ENCODE data around the gene SIK2.
"Not testable (repeated sequence)": the region's sequence is repeated elsewhere in the genome, so short reads cannot be mapped to it uniquely, and the experiment has no call there.

Gene SIK2

DNA sequence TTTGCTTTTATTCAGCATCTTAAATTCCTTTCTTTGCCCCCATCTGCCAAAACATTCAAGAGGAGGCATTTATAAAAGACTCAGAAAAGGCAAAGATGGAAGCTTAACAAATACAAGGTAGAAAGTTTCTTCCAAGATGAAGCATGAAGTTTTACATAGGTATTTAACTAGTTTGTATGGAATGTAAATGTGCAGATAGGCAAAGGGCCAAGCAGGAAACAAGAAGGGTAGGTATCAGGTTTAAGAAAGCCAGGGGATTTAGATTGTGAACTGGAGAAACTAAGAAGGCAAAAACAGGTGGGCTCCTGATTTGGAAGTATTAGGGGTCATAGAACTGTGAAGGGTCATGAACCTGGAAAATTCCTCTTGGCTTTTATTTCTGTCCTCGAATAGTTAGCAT, 101.3 kb downstream of the SIK2 start:
- DNase-seq, result no peak

DNA sequence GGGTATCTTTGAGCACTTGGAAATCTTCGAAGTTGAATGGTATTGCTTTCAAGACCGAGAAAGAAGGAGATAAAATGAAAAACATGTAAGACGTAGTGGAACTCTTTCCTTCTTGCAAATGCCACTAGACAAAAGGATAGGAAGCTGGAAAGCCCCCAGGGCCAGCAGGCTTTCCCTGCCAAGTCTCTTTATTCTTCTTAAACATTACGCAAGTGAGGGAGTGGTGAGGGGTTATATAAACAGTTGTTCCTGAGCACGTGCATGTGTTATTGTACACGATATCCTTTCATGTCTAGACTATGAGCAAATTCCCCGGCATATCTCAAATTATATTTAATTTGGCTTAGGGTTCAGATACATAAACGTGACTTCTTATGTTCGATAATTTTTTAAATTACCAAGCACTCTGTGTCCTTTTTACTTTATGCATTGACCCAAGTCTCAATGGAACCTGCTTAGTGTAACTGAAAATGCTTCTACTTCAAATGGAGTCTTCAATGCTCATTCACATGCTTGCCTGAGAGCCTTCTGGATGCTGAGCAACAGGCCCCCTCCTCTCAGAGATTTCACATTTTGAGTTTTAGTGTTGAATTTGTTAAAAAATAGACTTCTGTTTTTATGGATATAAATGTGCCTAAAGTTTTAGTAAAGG, 104.9 kb downstream of the SIK2 start:
- DNase-seq, result no peak

DNA sequence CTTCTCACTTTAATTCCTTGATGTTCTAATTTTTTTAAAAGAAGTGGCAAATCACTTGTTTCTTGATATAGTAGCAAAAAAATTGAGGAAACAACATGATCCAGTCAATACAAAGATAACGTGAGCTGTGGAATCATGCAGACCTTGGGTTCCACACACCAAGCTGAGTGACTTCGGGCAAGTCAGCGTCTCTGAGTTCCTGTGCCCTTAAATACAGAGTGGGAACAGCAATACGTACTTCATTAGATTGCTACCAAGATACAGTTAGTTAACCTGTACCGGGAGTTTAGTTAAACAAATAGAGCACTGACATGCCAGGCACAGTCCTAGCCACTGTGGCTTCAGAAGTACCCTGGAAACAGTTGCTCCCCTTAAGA, 105.4 kb downstream of the SIK2 start:
- no peak for DNase-seq

DNA sequence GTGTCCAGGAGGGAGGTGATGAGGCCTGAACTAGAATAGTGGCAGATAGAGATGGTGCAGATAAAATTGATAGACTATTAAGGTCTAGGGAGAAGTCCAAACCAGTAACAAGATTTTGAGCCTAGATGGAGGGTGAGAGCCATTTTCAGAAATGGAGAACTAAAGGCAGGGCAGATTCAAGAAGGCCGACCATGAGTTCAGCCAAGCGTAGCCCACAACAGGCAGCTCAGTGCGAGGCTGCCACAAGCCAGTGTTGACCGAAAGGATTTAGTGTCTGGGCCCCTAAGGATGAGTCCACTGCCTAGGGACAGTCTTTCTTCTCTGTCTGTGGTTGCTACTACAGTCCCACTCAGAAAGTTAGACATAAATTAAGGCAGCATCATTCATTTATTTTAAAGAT, 112.3 kb downstream of the SIK2 start:
- DNase-seq, result no peak

DNA sequence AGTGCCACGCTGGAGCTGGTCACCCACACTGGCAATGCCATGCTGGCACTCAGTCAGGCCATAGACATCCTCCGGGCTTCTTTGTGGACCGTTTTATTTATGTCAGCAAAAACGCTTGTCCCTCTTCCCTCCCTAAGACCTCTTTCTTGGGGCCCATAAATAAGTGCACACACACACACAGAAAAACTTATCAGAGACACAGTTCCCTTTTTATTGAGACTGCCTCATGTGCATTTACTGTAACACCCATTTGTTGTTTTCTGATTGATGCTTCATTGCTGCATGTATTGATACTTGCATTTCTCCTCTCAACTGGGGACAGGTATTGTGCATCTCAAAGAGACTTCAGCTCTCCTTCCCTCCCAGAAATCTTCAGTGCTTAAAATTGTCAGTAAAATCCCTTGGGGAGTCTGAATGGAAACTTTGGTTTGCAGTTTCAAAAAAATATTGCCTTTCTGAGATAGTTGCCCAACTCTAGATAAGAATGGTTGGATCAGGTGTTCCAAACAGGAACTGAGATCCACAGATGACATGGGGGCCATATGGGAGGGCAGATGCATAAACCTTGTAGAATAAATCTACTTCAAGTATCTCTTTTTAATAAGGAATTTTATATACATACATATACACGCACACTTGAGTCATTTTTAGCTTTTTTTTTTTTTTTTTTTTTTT, 113.0 kb downstream of the SIK2 start:
- DNase-seq, result no peak

DNA sequence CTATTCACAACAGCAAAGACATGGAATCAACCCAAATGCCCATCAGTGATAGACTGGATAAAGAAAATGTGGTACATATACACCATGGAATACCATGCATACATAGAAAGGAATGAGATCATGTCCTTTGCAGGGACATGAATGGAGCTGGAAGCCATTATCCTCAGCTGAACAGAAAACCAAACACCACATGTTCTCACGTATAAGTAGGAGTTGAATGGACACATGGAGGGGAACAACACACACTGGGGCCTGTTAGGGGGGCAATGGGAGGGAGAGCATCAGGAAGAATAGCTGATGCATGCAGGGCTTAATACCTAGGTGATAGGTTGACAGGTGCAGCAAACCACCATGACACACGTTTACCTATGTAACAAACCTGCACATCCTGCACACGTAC, 115.4 kb downstream of the SIK2 start:
- not testable (repeated sequence) for DNase-seq

DNA sequence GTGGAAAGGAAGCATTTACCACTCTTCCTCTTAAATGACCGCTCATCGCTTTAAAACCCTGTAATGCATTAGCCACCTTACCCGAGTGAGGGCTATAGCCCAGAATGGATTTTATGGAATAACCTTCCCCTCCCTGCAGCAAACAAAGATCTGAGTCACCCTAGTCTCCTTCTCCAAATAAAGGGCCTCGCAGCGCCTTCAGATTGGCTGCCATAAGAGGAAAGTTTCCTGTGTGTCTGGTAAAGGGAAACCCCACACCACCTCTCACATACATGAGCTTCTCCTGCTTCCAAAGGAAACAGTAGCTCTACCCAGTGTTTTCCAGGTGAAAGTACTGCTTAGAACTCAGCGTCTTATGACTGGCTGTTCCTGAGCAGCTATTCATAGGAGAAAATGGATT, 116.2 kb downstream of the SIK2 start:
- DNase-seq, result no peak

DNA sequence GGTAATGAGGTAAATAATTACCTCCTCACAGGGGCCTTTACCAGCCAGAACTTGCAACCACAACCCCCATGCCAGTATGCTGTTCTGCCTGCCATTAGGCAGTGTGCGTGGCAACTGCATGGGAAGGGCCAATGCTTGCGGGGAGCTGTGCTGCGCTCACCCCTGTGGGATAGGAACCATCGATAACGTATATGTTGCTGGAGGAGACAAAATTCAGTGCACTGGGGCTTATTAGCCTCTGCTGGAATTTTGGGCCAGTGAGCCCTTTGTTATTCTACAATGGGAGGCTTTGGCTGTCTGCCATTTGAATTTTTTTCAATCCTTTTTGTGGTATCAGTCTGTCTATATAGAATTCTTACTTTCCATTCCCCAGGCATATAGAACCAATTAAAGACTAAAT, 116.6 kb downstream of the SIK2 start:
- DNase-seq, result no peak

DNA sequence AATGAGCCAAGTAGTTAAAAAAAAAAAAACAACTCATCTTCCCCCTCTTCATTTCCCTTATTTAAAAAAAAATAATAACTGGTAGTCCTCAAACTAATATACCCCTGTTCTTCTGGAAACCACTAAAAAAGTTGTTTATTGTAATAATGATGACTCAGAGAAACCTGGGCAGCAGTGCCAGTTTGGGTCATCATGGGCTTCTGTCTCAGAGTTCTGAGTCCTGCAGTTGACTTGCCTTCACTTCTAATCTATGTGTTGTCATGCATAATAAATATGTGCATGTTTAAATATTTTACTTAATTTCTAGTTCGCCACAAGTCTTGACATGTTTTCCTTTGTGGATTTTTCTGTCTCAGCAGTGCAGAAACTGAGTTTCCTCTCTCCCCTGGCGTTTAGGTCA, 117.1 kb downstream of the SIK2 start:
- DNase-seq, result no peak

DNA sequence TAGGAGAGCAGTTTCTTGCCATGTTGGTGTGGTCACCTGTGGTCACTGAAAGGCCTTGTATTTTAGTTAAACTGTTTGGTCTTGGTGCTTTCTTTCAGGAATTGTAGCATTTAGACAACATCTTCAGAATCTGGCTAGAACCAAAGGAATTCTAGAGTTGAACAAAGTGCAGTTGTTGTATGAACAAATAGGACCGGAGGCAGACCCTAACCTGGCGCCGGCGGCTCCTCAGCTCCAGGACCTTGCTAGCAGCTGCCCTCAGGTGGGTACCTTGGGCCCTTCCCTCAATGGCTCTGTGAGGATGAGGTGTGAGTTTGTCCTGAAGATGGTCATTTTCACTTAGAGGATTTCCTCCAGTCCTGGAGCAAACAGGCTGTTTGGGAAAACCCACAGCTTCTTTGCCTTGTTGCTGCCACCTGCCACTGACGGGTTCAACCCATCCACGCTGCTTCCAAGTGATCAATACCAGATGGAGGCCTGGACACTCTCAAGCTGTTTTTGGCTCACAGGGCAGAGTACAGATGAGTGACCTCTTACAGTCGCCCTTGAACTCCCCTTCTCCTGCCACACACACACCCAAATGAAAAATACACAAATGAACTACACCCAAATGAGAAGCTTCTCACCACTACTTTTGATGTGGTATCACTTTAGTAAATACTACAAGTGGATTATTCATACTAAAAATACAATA, 118.7 kb downstream of the SIK2 start:
- no peak for DNase-seq

DNA sequence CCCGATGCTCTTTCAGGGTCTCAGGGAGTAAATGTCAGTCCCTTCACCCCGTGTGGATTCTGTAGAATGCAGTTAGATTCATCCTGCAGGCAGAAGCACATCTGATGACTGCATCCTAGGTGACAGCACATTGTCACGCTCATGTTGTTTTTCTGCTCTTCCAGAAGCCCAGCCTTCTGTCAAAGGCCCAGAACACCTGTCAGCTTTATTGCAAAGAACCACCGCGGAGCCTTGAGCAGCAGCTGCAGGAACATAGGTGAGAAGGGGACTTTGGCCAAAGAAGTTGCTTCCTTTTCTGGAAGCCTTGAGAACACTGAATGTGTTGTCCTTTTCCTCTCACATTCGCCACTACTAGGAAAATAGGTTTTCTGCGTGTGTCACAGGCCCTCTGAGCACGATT, 120.3 kb downstream of the SIK2 start:
- DNase-seq, result no peak

DNA sequence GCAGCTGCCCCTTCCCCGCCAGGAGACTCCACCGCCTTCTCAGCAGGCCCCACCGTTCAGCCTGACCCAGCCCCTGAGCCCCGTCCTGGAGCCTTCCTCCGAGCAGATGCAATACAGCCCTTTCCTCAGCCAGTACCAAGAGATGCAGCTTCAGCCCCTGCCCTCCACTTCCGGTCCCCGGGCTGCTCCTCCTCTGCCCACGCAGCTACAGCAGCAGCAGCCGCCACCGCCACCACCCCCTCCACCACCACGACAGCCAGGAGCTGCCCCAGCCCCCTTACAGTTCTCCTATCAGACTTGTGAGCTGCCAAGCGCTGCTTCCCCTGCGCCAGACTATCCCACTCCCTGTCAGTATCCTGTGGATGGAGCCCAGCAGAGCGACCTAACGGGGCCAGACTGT, 121.3 kb downstream of the SIK2 start:
- DNase-seq, result no peak

DNA sequence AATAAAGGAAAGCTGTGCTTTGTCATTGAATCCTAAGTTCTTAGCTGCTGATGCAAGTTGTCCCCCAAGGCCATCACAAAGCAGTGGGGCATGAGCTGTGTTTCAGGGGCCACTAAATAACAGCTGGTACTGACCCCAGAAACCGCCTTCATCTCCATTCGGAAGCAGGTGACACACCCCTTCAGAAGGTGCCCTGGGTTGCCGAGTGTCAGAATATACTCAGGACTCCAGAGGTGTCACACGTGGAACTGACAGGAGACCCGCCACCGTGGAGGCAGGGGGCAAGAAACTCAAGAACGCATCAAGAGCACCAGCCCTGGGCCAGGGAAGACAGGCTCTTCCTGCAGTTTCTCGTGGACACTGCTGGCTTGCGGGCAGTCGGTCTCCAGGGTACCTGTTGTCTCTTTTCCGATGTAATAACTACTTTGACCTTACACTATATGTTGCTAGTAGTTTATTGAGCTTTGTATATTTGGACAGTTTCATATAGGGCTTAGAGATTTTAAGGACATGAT, 122.4 kb downstream of the SIK2 start:
- no peak for DNase-seq

DNA sequence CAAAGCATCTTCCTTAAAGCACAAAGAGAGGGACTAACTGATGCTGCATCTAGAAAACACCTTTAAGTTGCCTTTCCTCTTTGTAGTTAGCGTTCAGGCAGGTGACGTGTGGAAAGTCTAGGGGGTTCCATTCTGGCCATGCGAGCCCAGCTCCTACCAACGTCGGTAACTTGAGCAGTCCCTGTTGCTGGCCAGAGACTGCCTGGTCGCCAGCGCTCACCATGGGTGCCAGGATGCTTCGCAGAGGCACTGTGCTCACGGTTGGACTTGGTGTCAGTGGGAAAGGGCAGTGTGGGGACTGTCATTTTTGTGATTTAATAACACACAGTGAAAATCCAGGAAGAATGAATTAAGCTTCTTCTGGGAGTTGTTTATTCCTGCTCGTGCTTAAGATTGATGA, 123.4 kb downstream of the SIK2 start:
- no peak for DNase-seq

DNA sequence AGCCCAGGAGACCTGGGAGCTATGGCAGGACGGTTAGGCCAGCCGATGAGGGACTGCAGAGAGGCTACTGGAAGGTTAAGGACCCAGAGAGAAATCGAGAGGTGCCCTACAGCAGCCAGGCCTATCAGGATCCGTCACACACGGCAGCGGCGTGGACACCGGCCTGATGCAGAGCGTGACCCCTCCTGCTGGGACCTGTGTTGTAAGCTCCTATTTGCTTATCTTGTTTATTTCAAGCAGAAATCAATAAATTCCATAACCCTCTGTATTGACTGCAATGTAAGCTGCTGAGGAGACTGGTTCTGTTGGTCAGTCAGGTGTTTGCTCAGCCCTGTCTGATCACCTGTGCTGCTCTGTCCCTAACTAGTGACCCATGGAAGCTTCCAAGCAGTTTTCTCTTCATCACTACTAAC, 124.1 kb downstream of the SIK2 start:
- DNase-seq, result no peak

DNA sequence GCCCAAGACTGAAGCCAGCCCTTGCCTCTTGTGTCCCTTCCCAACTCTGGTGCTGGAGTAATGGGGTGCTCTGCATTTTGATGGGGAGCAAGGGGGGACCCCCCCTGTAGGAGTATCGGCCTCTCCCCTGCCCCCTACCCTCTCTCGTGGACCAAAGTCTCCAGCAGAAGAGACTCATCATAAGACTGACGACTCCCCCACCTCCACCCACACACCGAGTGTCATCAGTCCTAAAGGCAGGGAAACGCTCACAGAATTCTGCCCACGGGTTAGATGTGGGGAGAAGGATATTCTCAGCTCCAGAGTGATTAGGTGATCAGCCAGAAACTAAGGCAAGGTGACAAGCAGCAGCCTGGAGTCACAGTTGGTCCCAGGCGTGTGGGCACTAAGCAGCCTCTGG, 125.2 kb downstream of the SIK2 start:
- DNase-seq, result no peak

DNA sequence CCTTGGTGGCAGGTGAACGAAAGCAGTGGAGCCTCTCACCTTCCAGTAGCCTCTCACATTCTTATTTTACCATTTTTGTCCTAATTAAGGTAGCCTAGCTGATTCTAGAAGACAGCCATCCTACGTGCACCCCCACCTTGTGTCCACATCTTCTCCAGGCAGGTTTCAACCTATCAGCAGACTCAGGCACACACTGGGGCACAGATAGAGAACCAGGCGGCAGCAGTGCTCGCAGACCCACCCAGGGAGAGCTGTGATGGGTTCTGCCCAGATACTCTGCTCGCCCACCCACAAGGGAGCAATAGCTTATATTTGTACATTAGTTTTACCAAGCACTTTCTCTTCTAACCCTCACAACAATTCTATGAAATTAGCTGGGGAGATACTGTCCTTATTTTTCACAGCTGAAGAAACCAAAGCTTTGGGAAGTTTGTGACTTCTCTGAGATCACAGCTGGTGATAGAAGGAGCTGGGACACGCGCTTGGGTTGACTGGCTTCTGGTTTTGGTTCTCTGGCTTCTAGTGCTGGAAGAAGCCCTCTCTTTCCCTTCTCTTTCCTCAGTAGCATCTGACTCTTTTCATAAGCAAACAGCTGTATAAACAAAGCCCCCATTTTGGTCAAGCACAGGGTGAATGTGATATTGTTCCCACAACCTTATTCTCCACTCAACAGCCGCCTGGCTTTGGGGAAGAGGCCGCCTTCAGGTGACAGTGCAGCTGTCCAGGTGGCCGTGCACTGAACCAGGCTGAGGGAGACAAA, 127.0 kb downstream of the SIK2 start:
- DNase-seq, result no peak

DNA sequence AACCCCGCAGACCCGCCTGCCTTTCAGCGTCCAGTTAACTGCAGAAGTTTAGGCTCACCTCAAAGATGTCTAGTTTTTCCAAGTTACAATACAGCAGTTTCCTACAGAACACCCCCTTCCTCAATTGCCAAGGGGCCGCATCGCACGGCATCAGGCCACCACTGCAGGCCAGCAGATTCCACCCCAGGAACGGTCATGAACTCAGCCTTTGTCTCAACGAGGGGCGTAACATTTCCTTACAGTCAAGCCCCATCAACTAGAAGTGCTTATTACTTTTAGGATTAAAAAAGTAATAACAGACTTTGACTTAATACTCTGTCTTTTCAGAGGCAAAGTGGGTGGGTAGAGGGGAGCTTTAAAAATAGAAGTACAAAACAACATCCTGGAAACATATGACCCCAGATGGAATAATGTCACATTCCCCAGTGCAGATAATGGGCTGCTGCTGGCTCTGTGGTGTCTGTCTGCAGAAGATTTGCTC, 127.6 kb downstream of the SIK2 start:
- no peak for DNase-seq

DNA sequence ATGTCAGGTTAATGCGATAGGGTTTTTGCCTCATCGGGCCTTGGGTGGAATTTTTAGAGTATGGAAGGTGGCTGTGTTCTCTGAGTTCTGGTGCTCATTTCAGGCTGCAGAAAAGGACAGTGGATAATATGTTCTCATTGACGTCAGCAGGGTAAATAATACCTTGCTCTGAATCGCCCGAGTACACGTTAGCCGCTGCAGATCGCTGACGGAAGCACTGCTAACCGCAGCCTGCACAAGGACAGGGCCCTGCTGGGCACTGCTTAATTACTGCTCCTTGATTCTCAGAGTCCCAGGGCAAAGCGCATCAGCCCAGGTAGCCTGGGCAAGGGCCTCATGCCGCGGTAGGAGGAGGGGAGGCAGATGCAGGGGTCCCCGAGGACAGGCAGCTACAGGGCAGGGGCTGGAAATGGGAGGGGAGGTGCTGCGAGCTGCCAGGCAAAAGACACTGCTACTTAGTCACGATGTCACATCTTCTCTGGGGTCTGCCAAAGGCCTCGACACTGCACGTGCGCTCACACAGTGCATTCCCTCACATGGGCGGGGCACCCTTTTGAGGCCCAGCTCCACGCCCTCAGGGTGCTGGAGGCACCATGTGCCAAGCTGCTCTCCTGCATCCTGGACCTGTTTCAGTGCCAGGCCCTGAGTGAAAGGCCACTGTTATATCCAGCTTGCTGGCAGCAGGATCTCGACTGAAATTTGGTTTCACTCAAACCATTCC, 128.8 kb downstream of the SIK2 start:
- DNase-seq, result no peak

DNA sequence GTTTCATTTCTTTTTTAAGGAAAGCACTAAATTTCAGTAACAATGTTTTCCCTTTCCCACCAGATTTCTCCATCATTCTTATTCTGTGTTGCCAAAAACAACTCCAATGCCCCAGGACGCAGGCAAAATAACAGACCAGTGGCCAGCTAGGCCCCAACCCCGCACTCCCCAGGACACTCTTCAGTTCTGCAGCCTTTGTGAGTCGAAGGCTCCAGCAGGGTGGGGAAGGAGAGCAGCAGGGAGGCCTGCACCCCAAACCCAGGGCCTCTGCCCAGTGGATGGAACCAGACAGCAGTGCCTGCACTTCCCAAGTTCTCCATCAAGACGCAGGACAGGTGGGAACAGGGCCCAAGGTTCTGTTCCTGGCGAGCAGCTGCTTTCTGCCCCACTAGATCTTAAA, 129.6 kb downstream of the SIK2 start:
- no peak for DNase-seq

DNA sequence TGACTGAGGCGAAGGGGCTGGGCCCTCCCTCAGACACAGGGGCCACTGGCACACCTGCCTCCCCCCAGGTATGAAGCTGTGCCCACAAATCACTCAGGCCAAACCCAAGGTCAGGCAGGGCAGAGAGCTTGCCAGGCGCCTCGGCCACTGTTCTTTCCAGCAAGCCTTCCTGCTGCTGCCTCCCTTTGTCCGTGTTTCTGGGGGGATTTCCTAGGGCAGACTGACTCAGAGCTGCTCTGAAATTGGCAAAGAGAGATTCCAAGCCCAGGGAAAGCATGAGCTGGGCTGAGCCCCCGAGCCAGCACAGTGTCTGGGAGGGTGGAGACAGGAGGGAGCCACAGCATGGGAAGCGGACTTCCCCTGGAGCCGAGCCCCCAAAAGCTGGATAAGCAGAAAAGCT, 130.8 kb downstream of the SIK2 start:
- DNase-seq, result no peak

DNA sequence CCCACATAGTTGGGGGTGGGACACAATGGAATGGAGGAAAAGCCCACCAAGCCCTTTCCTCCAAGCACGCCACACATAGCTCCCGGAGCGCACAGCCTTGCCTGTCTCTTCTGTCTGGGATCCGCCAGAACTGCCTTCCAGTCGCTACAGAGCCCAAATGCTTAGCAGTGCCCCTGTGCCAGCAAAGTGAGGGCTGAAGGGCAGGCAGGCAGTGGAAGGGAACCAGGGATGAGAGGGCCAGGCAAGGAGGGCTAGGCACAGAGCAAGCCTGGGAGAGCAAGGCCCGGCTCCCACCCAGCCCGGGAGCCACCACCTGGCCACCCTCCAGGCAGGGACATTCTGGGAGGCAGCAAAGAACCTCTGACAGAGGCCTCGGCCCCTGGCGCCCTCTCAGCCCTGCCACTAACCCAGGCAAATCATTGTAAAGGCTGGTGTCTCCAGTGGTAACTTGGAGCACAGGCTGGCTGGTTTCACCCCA, 131.4 kb downstream of the SIK2 start:
- no peak for DNase-seq

Data from CD4-positive, alpha-beta T cell treated with Interleukin-1 beta for 1 hour (primary cell).